HL-60 (cell line): ENCODE measurements around the gene SUN5.

Source experiments
- DNase-seq, 2 experiments: peaks; one replicate each; pipeline ENCODE4 v3.0.0-alpha.2; 2010 to 2020; ENCODE audit warnings: low read depth in 1 of 2, low spot score in 1 of 2
- H3K27ac ChIP-seq: fragments of 250-450 bp; sonication (Bioruptor Pico); replicated peaks from 2 replicates; pipeline ENCODE4 v1.5.1; 2020; ENCODE audit warnings: mild to moderate bottlenecking, moderate library complexity
- H3K27me3 ChIP-seq: fragments of 250-450 bp; sonication (Bioruptor Pico); 2 replicates; pipeline ENCODE4 v1.5.1; 2021; ENCODE audit warnings: mild to moderate bottlenecking, moderate library complexity; ENCODE audit not compliant: insufficient read depth, poor library complexity, severe bottlenecking
- H3K4me3 ChIP-seq: replicated peaks from 2 replicates; pipeline ENCODE4 v1.5.1; 2011; ENCODE audit warnings: mild to moderate bottlenecking, control low read depth, low read length; ENCODE audit not compliant: insufficient read depth
- CTCF ChIP-seq: IDR thresholded peaks from one replicate; pipeline ENCODE4 v1.5.1; 2011; ENCODE audit warnings: low read length, control low read depth, inconsistent platforms; ENCODE audit not compliant: insufficient read depth
- GABPA ChIP-seq: IDR thresholded peaks from 2 replicates; pipeline ENCODE4 v1.6.1; 2012; ENCODE audit warnings: low read depth
- POLR2AphosphoS5 ChIP-seq: IDR thresholded peaks from 2 replicates; pipeline ENCODE4 v1.6.1; 2012; ENCODE audit warnings: low read depth
- REST ChIP-seq: IDR thresholded peaks from 2 replicates; pipeline ENCODE4 v1.6.1; 2012; ENCODE audit warnings: low read depth; ENCODE audit not compliant: insufficient replicate concordance
- SPI1 ChIP-seq: IDR thresholded peaks from 2 replicates; pipeline ENCODE4 v1.6.1; 2012; ENCODE audit warnings: low read depth, mild to moderate bottlenecking, borderline replicate concordance

SUN5 gene

GRCh38 chr20:33006776-33007375 lies 2.6 kb upstream of the SUN5 start:
- no peak for TF ChIP-seq REST
- TF ChIP-seq CTCF, result no peak
- TF ChIP-seq GABPA, result no peak
- no peak for TF ChIP-seq SPI1
- no peak for TF ChIP-seq POLR2AphosphoS5
- DNase-seq, result no peak
- H3K27me3 ChIP-seq, result no peaks in the 10 kb centered on the region
- no peak overlapping the region for H3K27ac ChIP-seq
- H3K4me3 ChIP-seq, result no peak overlapping the region

- Histone ChIP-seq H3K27me3 (no peaks in the 10 kb centered on the region), H3K4me3 (no peak overlapping the region), H3K27ac (no peak overlapping the region)
- no peak for TF ChIP-seq REST
- TF ChIP-seq GABPA, result no peak
- no peak for TF ChIP-seq SPI1
- TF ChIP-seq POLR2AphosphoS5, result no peak
- no peak for TF ChIP-seq CTCF
- DNase-seq, result no peak
These were observed 1.9 kb upstream of the SUN5 start for GRCh38 chr20:33005908-33006775.

- no peak overlapping the region for H3K4me3 ChIP-seq
- TF ChIP-seq SPI1, result peak; percentile 18; the same call in 1 of the 2 replicates
- peak; percentile 4 for TF ChIP-seq CTCF
- TF ChIP-seq REST, result no peak
- DNase-seq, result peak; percentile 31 to 59
- H3K27me3 ChIP-seq, result no peaks in the 10 kb centered on the region
- no peak overlapping the region for H3K27ac ChIP-seq
These were observed 916 bp upstream of the SUN5 start for GRCh38 chr20:33005132-33005566.
